CD4-positive, alpha-beta T cell (primary cell): ENCODE results near the gene FOXC2. TPM values are rescaled to one million over a fixed set of nuclear protein-coding genes. Genes with fewer than 3 reads are reported as not detected.

ENCODE experiments used
- ATAC-seq: fragments of 200-7000 bp; cut with Tn5 transposase; one replicate; pipeline ENCODE4 v1.10.0; 2022; ENCODE audit warnings: mild to moderate bottlenecking; ENCODE audit not compliant: poor library complexity
- CTCF ChIA-PET: fragments of 350-600 bp; sonication (Branson Sonifier 250); formaldehyde crosslinking; loops from one replicate; lab custom pipeline; 2021; ENCODE audit warnings: antibody characterized with exemption, inconsistent platforms; lab: Charles Lee
- POLR2A ChIA-PET: fragments of 350-600 bp; sonication (Branson Sonifier 250); formaldehyde crosslinking; loops from one replicate; lab custom pipeline; 2021; ENCODE audit warnings: antibody characterized with exemption, inconsistent platforms; lab: Charles Lee
- DNase-seq, 14 experiments: peaks; one replicate each; pipeline ENCODE4 v3.0.0-alpha.2; 2013 to 2020; ENCODE audit warnings: mixed read lengths in 2 of 14
- H3K27ac ChIP-seq, 2 donors: one replicate each; pipeline versions ENCODE4 v1.5.1 to v1.7.0; 2013; ENCODE audit warnings: low read length in 2 of 2, low read depth in 1 of 2, mild to moderate bottlenecking in 1 of 2
- H3K27me3 ChIP-seq, 2 experiments: 1 replicate in 1 of 2; 2 replicates in 1 of 2; pipeline versions ENCODE4 v1.6.1 to v1.7.0; 2013; ENCODE audit warnings: low read length in 2 of 2, control low read depth in 1 of 2, mild to moderate bottlenecking in 1 of 2, moderate library complexity in 1 of 2; ENCODE audit not compliant: insufficient read depth in 2 of 2, control insufficient read depth in 1 of 2
- H3K36me3 ChIP-seq: one replicate; pipeline ENCODE4 v1.6.1; 2013; ENCODE audit warnings: low read length, control low read depth; ENCODE audit not compliant: insufficient read depth
- H3K4me1 ChIP-seq: one replicate; pipeline ENCODE4 v1.6.1; 2013; ENCODE audit warnings: low read length, control low read depth; ENCODE audit not compliant: insufficient read depth
- H3K4me3 ChIP-seq: one replicate; pipeline ENCODE4 v1.5.1; 2013; ENCODE audit warnings: mild to moderate bottlenecking, low read length, moderate library complexity
- H3K9me3 ChIP-seq, 2 experiments: 1 replicate in 1 of 2; 2 replicates in 1 of 2; pipeline versions ENCODE4 v1.6.1 to v1.7.0; 2013; ENCODE audit warnings: low read length in 2 of 2, mild to moderate bottlenecking in 2 of 2, control low read depth in 1 of 2, moderate library complexity in 1 of 2; ENCODE audit not compliant: control insufficient read depth in 1 of 2, insufficient read depth in 1 of 2
- H3K27ac Mint-ChIP-seq: one replicate; pipeline ENCODE4 v1.8.0; 2020; ENCODE audit warnings: mixed read lengths
- H3K27me3 Mint-ChIP-seq: one replicate; pipeline ENCODE4 v1.8.0; 2021; ENCODE audit warnings: mixed read lengths
- H3K36me3 Mint-ChIP-seq: one replicate; pipeline ENCODE4 v1.8.0; 2021; ENCODE audit warnings: low read depth, mixed read lengths
- H3K4me1 Mint-ChIP-seq: one replicate; pipeline ENCODE4 v1.8.0; 2021; ENCODE audit warnings: low read depth, mixed read lengths
- H3K4me3 Mint-ChIP-seq: one replicate; pipeline ENCODE4 v1.8.0; 2020; ENCODE audit warnings: mild to moderate bottlenecking, mixed read lengths
- H3K9me3 Mint-ChIP-seq: one replicate; pipeline ENCODE4 v1.8.0; 2020; ENCODE audit warnings: mixed read lengths
- intact Hi-C, 2 experiments: fragments of 100-400 bp; cut with DNase I in 1 of 2; cut with micrococcal nuclease in 1 of 2; formaldehyde crosslinking; loops; one replicate each; pipeline versions ENCODE4 v1.15.1 to v1.9.0; 2023 to 2025; cut with DNase I, micrococcal nuclease
- total RNA-seq, 174 experiments: library from RNA in 2 of 174; stranded (reverse) in 2 of 174; gene quantifications; one replicate each; pipeline ENCODE4 v1.2.3 and lab custom pipeline; 2021 to 2026
- TF ChIP-seq, protein P1 (sequence below): fragments of 200-600 bp; IDR thresholded peaks from one replicate; pipeline ENCODE4 v1.8.0; 2022; ENCODE audit warnings: antibody characterized with exemption, mild to moderate bottlenecking

FOXC2 gene
- total RNA-seq, 2 experiments from 2014 or later, result 0.11 to 0.19 TPM

DNA sequence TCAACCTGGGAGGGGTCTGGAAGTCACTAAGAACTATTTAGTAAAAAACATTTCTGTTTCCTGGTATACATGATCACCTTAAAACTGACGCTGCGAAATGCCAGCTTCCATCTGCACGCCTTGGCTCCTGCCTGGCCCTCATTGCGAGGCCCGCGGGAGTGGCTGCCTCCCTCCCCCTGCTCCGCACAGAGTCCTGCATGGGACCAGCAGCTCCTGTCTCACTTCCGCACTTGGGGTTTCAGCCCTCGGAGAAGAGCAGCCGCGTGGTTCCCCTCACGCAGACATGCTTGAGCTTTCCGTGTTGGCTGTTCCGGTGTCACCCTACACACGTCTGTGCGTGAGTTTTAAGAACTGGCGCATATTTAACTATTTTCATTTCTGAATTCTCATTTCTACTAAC is 30.0 kb upstream of the FOXC2 start:
- H3K9me3 ChIP-seq, result no peaks in the 10 kb centered on the region
- no peak overlapping the region for H3K4me3 Mint-ChIP-seq
- peaks cover 47% of the 10 kb centered on the region for H3K36me3 ChIP-seq
- H3K27ac Mint-ChIP-seq, result no peak overlapping the region
- CTCF ChIA-PET, result no interaction called here
- H3K4me3 ChIP-seq, result no peak overlapping the region
- H3K9me3 Mint-ChIP-seq, result no peaks in the 10 kb centered on the region
- no peaks in the 10 kb centered on the region for H3K27me3 ChIP-seq
- DNase-seq (no peak), ATAC-seq (no peak)
- H3K4me1 Mint-ChIP-seq, result no peaks in the 10 kb centered on the region
- no peak overlapping the region for H3K27ac ChIP-seq
- intact Hi-C loops, result no loop called here
- H3K36me3 Mint-ChIP-seq, result peaks cover 85% of the 10 kb centered on the region
- POLR2A ChIA-PET, result no interaction called here
- H3K4me1 ChIP-seq, result no peaks in the 10 kb centered on the region
- H3K27me3 Mint-ChIP-seq, result no peaks in the 10 kb centered on the region
- TF ChIP-seq, protein P1, sequence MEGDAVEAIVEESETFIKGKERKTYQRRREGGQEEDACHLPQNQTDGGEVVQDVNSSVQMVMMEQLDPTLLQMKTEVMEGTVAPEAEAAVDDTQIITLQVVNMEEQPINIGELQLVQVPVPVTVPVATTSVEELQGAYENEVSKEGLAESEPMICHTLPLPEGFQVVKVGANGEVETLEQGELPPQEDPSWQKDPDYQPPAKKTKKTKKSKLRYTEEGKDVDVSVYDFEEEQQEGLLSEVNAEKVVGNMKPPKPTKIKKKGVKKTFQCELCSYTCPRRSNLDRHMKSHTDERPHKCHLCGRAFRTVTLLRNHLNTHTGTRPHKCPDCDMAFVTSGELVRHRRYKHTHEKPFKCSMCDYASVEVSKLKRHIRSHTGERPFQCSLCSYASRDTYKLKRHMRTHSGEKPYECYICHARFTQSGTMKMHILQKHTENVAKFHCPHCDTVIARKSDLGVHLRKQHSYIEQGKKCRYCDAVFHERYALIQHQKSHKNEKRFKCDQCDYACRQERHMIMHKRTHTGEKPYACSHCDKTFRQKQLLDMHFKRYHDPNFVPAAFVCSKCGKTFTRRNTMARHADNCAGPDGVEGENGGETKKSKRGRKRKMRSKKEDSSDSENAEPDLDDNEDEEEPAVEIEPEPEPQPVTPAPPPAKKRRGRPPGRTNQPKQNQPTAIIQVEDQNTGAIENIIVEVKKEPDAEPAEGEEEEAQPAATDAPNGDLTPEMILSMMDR, result no peak

DNA sequence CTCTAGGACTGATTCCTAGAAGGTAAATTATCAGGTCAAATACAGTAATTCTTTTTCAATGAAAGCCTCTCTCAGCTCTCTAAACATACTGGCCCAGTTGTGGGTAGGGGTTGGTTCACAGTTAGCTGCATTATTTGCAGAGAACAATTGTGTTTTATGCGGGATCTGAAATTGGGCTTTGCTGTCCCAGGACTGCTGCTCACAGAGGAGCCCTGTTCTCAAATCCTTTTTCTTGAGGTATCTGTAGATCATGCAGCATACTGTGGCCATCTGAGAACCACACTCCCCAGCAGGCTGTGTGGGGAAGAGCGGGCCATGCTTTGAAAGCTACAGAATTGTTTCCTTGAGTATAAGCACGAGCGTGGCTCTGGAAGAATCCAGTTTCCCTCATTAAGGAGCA is 29.1 kb upstream of the FOXC2 start:
- H3K27me3 ChIP-seq, result no peaks in the 10 kb centered on the region
- Mint-ChIP-seq H3K27ac (no peak overlapping the region), H3K36me3 (peaks cover 90% of the 10 kb centered on the region), H3K27me3 (no peaks in the 10 kb centered on the region), H3K4me3 (no peak overlapping the region), H3K4me1 (no peaks in the 10 kb centered on the region), H3K9me3 (no peaks in the 10 kb centered on the region)
- no peak for DNase-seq
- H3K36me3 ChIP-seq, result peaks cover 52% of the 10 kb centered on the region
- CTCF ChIA-PET, result no interaction called here
- TF ChIP-seq, protein P1, result no peak
- no peak overlapping the region for H3K4me3 ChIP-seq
- no peak overlapping the region for H3K27ac ChIP-seq
- POLR2A ChIA-PET, result no interaction called here
- no peak for ATAC-seq
- H3K4me1 ChIP-seq, result no peaks in the 10 kb centered on the region
- intact Hi-C loops, result no loop called here
- no peaks in the 10 kb centered on the region for H3K9me3 ChIP-seq

DNA sequence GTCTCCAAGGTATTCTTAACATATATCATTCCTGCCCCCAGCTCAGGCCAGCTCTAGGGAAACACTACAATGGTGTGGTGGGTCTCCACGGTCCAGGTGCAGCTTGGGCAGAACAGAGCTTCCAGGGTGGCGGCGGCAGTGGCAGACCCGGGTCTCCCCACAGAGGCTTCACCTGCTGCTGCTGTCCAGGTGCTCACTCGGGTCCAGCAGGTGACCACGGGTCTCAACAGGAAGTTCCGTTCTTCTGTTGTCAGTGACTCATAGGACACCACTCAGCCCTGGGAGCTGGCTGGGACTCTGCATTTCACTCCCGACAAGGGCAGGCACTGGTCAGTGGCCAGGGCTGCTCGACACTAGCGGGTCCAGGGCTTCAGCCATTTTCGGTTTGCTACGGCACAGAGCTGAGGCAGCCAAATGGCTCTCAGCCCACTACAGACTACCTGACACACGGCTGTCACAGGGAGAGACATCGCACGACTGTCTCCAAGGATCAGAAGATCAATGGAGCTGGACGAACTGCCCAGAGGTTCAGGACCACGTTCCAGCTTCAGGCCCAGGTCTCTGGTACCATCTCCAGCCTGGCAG is 28.3 kb upstream of the FOXC2 start:
- no peaks in the 10 kb centered on the region for H3K4me1 Mint-ChIP-seq
- Histone ChIP-seq H3K4me1 (no peaks in the 10 kb centered on the region), H3K27ac (no peak overlapping the region), H3K36me3 (peaks cover 55% of the 10 kb centered on the region), H3K27me3 (no peaks in the 10 kb centered on the region), H3K4me3 (no peak overlapping the region), H3K9me3 (no peaks in the 10 kb centered on the region)
- no peak overlapping the region for H3K27ac Mint-ChIP-seq
- TF ChIP-seq, protein P1, result no peak
- peaks cover 90% of the 10 kb centered on the region for H3K36me3 Mint-ChIP-seq
- H3K4me3 Mint-ChIP-seq, result no peak overlapping the region
- ChIA-PET POLR2A (no interaction called here), CTCF (no interaction called here)
- no peaks in the 10 kb centered on the region for H3K9me3 Mint-ChIP-seq
- intact Hi-C loops, result no loop called here
- ATAC-seq (no peak), DNase-seq (no peak)
- no peaks in the 10 kb centered on the region for H3K27me3 Mint-ChIP-seq
